B cell (primary cell): ENCODE results near the gene ATP13A5. TPM values are rescaled to one million over a fixed set of nuclear protein-coding genes. Genes with fewer than 3 reads are reported as not detected.

Experiments used
- ATAC-seq: fragments of 200-7000 bp; cut with Tn5 transposase; one replicate; pipeline ENCODE4 v1.10.0; 2021; ENCODE audit warnings: low read depth, mild to moderate bottlenecking, moderate number of reproducible peaks, moderate library complexity
- CTCF ChIA-PET: fragments of 350-600 bp; sonication (Branson Sonifier 250); formaldehyde crosslinking; loops from one replicate; lab custom pipeline; 2021; ENCODE audit warnings: antibody characterized with exemption, inconsistent platforms; lab: Charles Lee
- POLR2A ChIA-PET: fragments of 350-600 bp; sonication (Branson Sonifier 250); formaldehyde crosslinking; loops from one replicate; lab custom pipeline; 2021; ENCODE audit warnings: antibody characterized with exemption; lab: Charles Lee
- DNase-seq: peaks from one replicate; pipeline ENCODE4 v3.0.0; 2013
- H2AFZ ChIP-seq: 2 replicates; pipeline ENCODE4 v1.6.1; 2012; ENCODE audit warnings: mild to moderate bottlenecking, low read depth, low read length; ENCODE audit not compliant: insufficient read depth, poor library complexity, severe bottlenecking
- H3K27ac ChIP-seq, 2 donors: 1 replicate in 1 of 2; 2 replicates in 1 of 2; pipeline ENCODE4 v1.5.1; 2012 to 2013; ENCODE audit warnings: low read length in 2 of 2, mild to moderate bottlenecking in 2 of 2, moderate library complexity in 1 of 2
- H3K27me3 ChIP-seq, 4 experiments: fragments of 200-600 bp in 1 of 4; sonication (generic) in 1 of 4; replicated peaks in 1 of 4; 1 replicate in 2 of 4; 2 replicates in 2 of 4; pipeline versions ENCODE4 v1.6.1 to v1.7.0; 2013 to 2016; ENCODE audit warnings: low read length in 3 of 4, mild to moderate bottlenecking in 2 of 4, mixed read lengths in 1 of 4, moderate library complexity in 1 of 4; ENCODE audit not compliant: insufficient read depth in 4 of 4, control insufficient read depth in 3 of 4; ENCODE audit errors: control extremely low read depth in 1 of 4
- H3K36me3 ChIP-seq, 2 experiments: replicated peaks in 1 of 2; 1 replicate in 1 of 2; 2 replicates in 1 of 2; pipeline versions ENCODE4 v1.6.1 to v1.7.1; 2013; ENCODE audit warnings: low read length in 1 of 2; ENCODE audit not compliant: insufficient read depth in 2 of 2, control insufficient read depth in 1 of 2; ENCODE audit errors: control extremely low read depth in 1 of 2, extremely low read depth in 1 of 2
- H3K4me1 ChIP-seq, 2 donors: fragments of 200-600 bp in 1 of 2; sonication (generic) in 1 of 2; 1 replicate in 1 of 2; 2 replicates in 1 of 2; pipeline versions ENCODE4 v1.5.1 to v1.6.1; 2013 to 2017; ENCODE audit warnings: low read length in 2 of 2; ENCODE audit not compliant: control insufficient read depth in 2 of 2, insufficient read depth in 2 of 2
- H3K4me2 ChIP-seq: replicated peaks from 2 replicates; pipeline ENCODE3; 2012; ENCODE audit warnings: mild to moderate bottlenecking, low read depth, low read length; ENCODE audit not compliant: poor library complexity, severe bottlenecking
- H3K4me3 ChIP-seq, 5 experiments: fragments of 200-600 bp in 1 of 5; sonication (generic) in 1 of 5; 1 replicate in 3 of 5; 2 replicates in 2 of 5; pipeline versions ENCODE4 v1.5.1 to v1.7.0; 2011 to 2016; ENCODE audit warnings: low read length in 4 of 5, mild to moderate bottlenecking in 4 of 5, low read depth in 2 of 5, control low read depth in 1 of 5, moderate library complexity in 1 of 5; ENCODE audit not compliant: insufficient read depth in 1 of 5; ENCODE audit errors: control extremely low read depth in 1 of 5, extremely low read depth in 1 of 5
- H3K79me2 ChIP-seq: fragments of 200-600 bp; sonication (generic); one replicate; pipeline ENCODE4 v1.6.0; 2016; ENCODE audit warnings: low read length; ENCODE audit not compliant: control insufficient read depth, insufficient read depth
- H3K9ac ChIP-seq: fragments of 200-600 bp; sonication (generic); 2 replicates; pipeline ENCODE4 v1.6.1; 2017; ENCODE audit warnings: mild to moderate bottlenecking, low read length, moderate library complexity
- H3K9me3 ChIP-seq, 3 donors: one replicate each; pipeline versions ENCODE4 v1.6.1 to v1.7.1; 2013; ENCODE audit warnings: low read length in 2 of 3; ENCODE audit not compliant: control insufficient read depth in 2 of 3, insufficient read depth in 1 of 3; ENCODE audit errors: control extremely low read depth in 1 of 3
- H4K20me1 ChIP-seq: 2 replicates; pipeline ENCODE4 v1.6.0; 2012; ENCODE audit warnings: mild to moderate bottlenecking, low read length; ENCODE audit not compliant: insufficient read depth, control insufficient read depth, poor library complexity, severe bottlenecking
- H3K27ac Mint-ChIP-seq: one replicate; pipeline ENCODE4 v1.8.0; 2021; ENCODE audit warnings: mixed read lengths
- H3K27me3 Mint-ChIP-seq: one replicate; pipeline ENCODE4 v1.8.0; 2021; ENCODE audit warnings: mixed read lengths
- H3K4me1 Mint-ChIP-seq: one replicate; pipeline ENCODE4 v1.8.0; 2021; ENCODE audit warnings: mixed read lengths
- H3K4me3 Mint-ChIP-seq: one replicate; pipeline ENCODE4 v1.8.0; 2021; ENCODE audit warnings: mixed read lengths
- H3K9me3 Mint-ChIP-seq: one replicate; pipeline ENCODE4 v1.8.0; 2022; ENCODE audit warnings: mixed read lengths; ENCODE audit not compliant: insufficient read depth
- CTCF ChIP-seq: fragments of 200-600 bp; IDR thresholded peaks from one replicate; pipeline ENCODE4 v1.8.0; 2022; ENCODE audit warnings: antibody characterized with exemption, mild to moderate bottlenecking
- EZH2 ChIP-seq: IDR thresholded peaks from 2 replicates; pipeline ENCODE4 v1.6.1; 2012; ENCODE audit warnings: borderline replicate concordance, low read depth, mild to moderate bottlenecking, moderate library complexity, low read length; ENCODE audit not compliant: insufficient read depth, poor library complexity, severe bottlenecking
- WGBS: methylation state at CpG from one replicate; pipeline ENCODE4 v1.1.5; 2013; ENCODE audit warnings: missing lambda C conversion rate; ENCODE audit not compliant: insufficient coverage; 5-methylcytosine and 5-hydroxymethylcytosine counted together
- intact Hi-C: fragments of 100-400 bp; cut with micrococcal nuclease; formaldehyde crosslinking; loops from one replicate; pipeline ENCODE4 v1.10.0; 2022
- polyA plus RNA-seq: library from polyadenylated mRNA; depleted of rRNA; stranded (reverse); fragments of >200 nt; gene quantifications from 2 replicates; pipeline ENCODE4 v1.2.3, GENCODE V29; 2012
- total RNA-seq, 2 donors: library from RNA; stranded (reverse); fragments of 120-200 nt in 1 of 2; gene quantifications; 1 replicate in 1 of 2; 2 replicates in 1 of 2; pipeline versions ENCODE4 v1.2.3 to v1.2.4, GENCODE V29; 2013 to 2022

Gene ATP13A5
- total and polyA plus RNA-seq, 2 donors (not counting 1 experiment from before 2014, with no cell fraction given): 0.12 TPM; not detected in 1

- CTCF ChIA-PET: no interaction called here
Observed at GRCh38 chr3:193310914-193311723, 67.4 kb downstream of the ATP13A5 start.

GRCh38 chr3:193305356-193305755 is 73.2 kb downstream of the ATP13A5 start:
- peaks cover 9% of the 10 kb centered on the region for H3K27me3 Mint-ChIP-seq
- Histone ChIP-seq H3K27ac (no peak overlapping the region), H3K4me2 (no peak overlapping the region), H3K9me3 (no peaks in the 10 kb centered on the region), H3K4me3 (no peak overlapping the region), H3K79me2 (no peaks in the 10 kb centered on the region), H3K4me1 (no peaks in the 10 kb centered on the region), H3K27me3 (no peaks in the 10 kb centered on the region), H3K9ac (no peak overlapping the region), H2AFZ (no peak overlapping the region), H3K36me3 (no peaks in the 10 kb centered on the region), H4K20me1 (no peaks in the 10 kb centered on the region)
- H3K4me3 Mint-ChIP-seq: no peak overlapping the region
- TF ChIP-seq EZH2 (no peak), CTCF (no peak)
- WGBS: no CpG with 5 or more reads among the region's 1 CpG
- no peaks in the 10 kb centered on the region for H3K9me3 Mint-ChIP-seq
- ChIA-PET CTCF (no interaction called here), POLR2A (no interaction called here)
- DNase-seq (no peak), ATAC-seq (no peak)
- H3K4me1 Mint-ChIP-seq: no peaks in the 10 kb centered on the region
- H3K27ac Mint-ChIP-seq: no peak overlapping the region
- intact Hi-C loops: no loop called here

More at GRCh38 chr3:193310914-193311723, 67.4 kb downstream of the ATP13A5 start:
- peaks cover 6% of the 10 kb centered on the region for H3K27me3 Mint-ChIP-seq
- H3K36me3 ChIP-seq: no peaks in the 10 kb centered on the region
- H3K4me1 ChIP-seq: no peaks in the 10 kb centered on the region
- no peak overlapping the region for H3K27ac Mint-ChIP-seq
- WGBS: 52% methylated on average over 3 of the region's 6 CpGs
- no peak overlapping the region for H3K4me3 ChIP-seq
- POLR2A ChIA-PET: no interaction called here
- intact Hi-C loops: no loop called here
- H3K9ac ChIP-seq: no peak overlapping the region
- H3K9me3 Mint-ChIP-seq: no peaks in the 10 kb centered on the region
- no peak overlapping the region for H3K27ac ChIP-seq
- ATAC-seq (no peak), DNase-seq (no peak)
- H4K20me1 ChIP-seq: no peaks in the 10 kb centered on the region
- no peaks in the 10 kb centered on the region for H3K79me2 ChIP-seq
- H3K4me1 Mint-ChIP-seq: no peaks in the 10 kb centered on the region
- H2AFZ ChIP-seq: no peak overlapping the region
- no peak overlapping the region for H3K4me2 ChIP-seq
- H3K27me3 ChIP-seq: peaks cover 0 to 2% (median 0%) of the 10 kb centered on the region in 4 experiments
- no peak for TF ChIP-seq EZH2
- no peaks in the 10 kb centered on the region for H3K9me3 ChIP-seq
- no peak overlapping the region for H3K4me3 Mint-ChIP-seq
